Measurements from ENCODE around the gene REEP3. TPM values are rescaled to one million over a fixed set of nuclear protein-coding genes. Genes with fewer than 3 reads are reported as not detected.

The REEP3 gene
- total and polyA plus RNA-seq, 7 donors, result 6.5 to 18.4 (median 16.1) TPM

DNA sequence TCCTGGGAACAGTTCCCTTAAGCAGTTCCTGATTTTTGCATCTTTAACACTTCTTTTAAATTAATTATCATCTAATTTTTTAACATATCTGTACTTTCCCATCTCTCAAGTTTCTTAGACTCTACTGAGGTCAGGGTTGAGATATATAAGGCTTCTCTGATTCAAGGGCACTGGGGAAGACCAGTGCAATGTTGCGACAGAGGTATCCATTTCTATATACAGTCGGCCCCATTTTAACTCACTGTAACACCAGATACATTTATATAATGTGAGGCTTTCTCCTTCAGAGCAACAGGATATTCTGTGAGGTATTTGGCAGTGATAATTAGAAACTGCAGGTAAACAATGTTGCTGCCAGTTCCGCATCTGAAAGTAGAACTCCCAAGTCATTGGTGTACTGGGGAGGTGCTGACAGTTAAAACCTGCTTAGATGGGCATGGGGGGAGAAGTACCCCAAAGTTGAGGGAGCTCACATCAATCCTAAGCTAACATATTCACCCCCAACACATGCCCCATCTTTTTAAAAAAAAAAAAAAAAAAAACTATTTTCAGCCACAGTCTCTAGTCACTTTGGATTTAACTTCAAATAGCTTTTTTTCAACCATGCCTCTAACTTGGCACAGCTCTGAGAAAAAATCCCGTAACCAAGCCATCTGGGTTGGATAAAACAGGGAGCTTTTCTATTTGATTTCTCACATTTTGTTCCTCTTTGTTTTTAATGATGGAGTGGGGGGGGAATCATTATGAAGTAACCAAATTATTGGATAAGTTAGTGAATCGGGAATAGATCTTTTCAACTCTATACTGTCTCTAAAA is 62.9 kb downstream of the REEP3 start:
- H3K36me3 ChIP-seq (ENCODE audit: insufficient read depth in 1 of 2, low read depth in 1 of 2), result no peaks in the 10 kb centered on the region
- 32 to 54% (median 33%) methylated on average over 5 of the region's 5 CpGs for WGBS, 3 donors
- H3K27me3 ChIP-seq (ENCODE audit: insufficient read depth in 3 of 3, low read length in 2 of 3), result no peaks in the 10 kb centered on the region
- H3K27ac ChIP-seq, result peak overlapping the region; percentile 50
- ATAC-seq (peak; percentile 69 to 87 (median 76)), DNase-seq (no peak)
- peaks cover 56% of the 10 kb centered on the region for H3K4me1 ChIP-seq
- no peak overlapping the region for H3K4me3 ChIP-seq
- H3K9me3 ChIP-seq, result no peaks in the 10 kb centered on the region
- TF ChIP-seq, protein P1, sequence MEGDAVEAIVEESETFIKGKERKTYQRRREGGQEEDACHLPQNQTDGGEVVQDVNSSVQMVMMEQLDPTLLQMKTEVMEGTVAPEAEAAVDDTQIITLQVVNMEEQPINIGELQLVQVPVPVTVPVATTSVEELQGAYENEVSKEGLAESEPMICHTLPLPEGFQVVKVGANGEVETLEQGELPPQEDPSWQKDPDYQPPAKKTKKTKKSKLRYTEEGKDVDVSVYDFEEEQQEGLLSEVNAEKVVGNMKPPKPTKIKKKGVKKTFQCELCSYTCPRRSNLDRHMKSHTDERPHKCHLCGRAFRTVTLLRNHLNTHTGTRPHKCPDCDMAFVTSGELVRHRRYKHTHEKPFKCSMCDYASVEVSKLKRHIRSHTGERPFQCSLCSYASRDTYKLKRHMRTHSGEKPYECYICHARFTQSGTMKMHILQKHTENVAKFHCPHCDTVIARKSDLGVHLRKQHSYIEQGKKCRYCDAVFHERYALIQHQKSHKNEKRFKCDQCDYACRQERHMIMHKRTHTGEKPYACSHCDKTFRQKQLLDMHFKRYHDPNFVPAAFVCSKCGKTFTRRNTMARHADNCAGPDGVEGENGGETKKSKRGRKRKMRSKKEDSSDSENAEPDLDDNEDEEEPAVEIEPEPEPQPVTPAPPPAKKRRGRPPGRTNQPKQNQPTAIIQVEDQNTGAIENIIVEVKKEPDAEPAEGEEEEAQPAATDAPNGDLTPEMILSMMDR (IDR thresholded peaks at IDR 0.05), result no peak
- intact Hi-C loops (cut with DNase I), result no loop called here

DNA sequence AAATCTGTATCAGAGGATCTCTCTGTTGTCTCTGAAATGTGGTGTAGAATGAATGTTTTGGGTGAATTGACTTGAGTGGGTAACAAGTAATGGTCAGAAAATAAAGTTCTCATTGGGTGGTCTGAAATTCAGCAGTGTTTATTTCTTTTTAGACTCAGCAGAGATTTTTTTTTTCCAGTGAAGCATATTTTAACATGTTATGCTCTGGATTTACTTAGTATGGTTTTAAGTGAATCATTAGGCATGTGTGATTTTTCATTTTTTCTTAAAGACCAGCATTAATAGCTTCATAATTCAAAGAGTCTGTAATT is 63.5 kb downstream of the REEP3 start:
- intact Hi-C loops (cut with DNase I), result no loop called here
- DNase-seq, result no peak
- ATAC-seq, result no peak
- no peaks in the 10 kb centered on the region for H3K36me3 ChIP-seq (ENCODE audit: insufficient read depth in 1 of 2, low read depth in 1 of 2)
- peak overlapping the region; percentile 50 for H3K27ac ChIP-seq
- no peaks in the 10 kb centered on the region for H3K27me3 ChIP-seq (ENCODE audit: insufficient read depth in 3 of 3, low read length in 2 of 3)
- H3K9me3 ChIP-seq, result no peaks in the 10 kb centered on the region
- H3K4me3 ChIP-seq, result no peak overlapping the region
- TF ChIP-seq, protein P1 (IDR thresholded peaks at IDR 0.05), result no peak
- H3K4me1 ChIP-seq, result peaks cover 57% of the 10 kb centered on the region

DNA sequence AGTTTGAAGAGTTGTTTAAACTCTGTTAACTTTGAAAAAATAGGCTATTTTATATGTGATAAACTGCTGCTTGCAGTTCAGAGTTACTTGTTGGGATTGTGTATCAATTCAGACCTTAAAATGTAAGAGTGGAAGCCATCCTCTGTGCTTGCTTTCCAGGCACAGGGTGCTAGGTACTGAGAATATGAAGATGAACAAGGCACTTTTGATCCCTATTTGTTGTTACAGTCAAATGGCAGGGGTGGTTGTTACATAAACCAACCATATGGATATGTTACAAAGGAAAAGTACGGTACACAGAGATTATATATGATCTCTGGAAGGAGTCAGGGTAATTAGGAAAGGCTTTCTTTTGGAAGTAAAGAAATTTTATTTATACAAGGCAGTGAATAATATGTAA is 63.8 kb downstream of the REEP3 start:
- DNase-seq, result no peak
- H3K4me1 ChIP-seq, result peaks cover 57% of the 10 kb centered on the region

DNA sequence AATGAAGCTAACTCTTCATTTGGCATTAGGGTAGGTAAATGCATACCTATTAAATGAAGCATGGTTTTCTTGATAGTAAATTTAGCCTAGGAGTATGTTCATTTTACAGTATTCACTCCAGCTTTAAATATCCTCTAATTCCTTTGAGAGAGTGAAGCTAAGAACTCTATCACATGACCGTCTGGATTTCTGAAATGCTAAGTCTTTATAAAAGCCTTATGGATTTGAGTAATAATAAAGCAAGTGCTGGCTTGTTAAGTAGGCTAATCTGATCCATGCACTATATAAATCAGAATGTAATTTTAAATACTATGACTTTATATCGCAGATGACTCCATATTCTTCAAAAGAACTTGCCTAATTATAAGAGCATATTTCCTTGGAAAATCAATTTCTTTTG is 64.8 kb downstream of the REEP3 start:
- Histone ChIP-seq H3K27me3 (ENCODE audit: insufficient read depth in 3 of 3, low read length in 2 of 3) (no peaks in the 10 kb centered on the region), H3K36me3 (ENCODE audit: insufficient read depth in 1 of 2, low read depth in 1 of 2) (no peaks in the 10 kb centered on the region), H3K4me1 (peaks cover 61% of the 10 kb centered on the region), H3K4me3 (no peak overlapping the region), H3K9me3 (no peaks in the 10 kb centered on the region), H3K27ac (no peak overlapping the region)
- DNase-seq (no peak), ATAC-seq (no peak)
- intact Hi-C loops (cut with DNase I), result no loop called here
- 74 to 87% (median 78%) methylated on average over 2 of the region's 2 CpGs for WGBS, 3 donors
- TF ChIP-seq, protein P1 (IDR thresholded peaks at IDR 0.05), result no peak

More for the DNA sequence above, 63.8 kb downstream of the REEP3 start:
- 73 to 88% (median 80%) methylated on average over 1 of the region's 1 CpG for WGBS, 3 donors
- TF ChIP-seq, protein P1 (IDR thresholded peaks at IDR 0.05), result no peak
- intact Hi-C loops (cut with DNase I), result no loop called here
- H3K4me3 ChIP-seq, result no peak overlapping the region
- no peaks in the 10 kb centered on the region for H3K36me3 ChIP-seq (ENCODE audit: insufficient read depth in 1 of 2, low read depth in 1 of 2)
- no peaks in the 10 kb centered on the region for H3K9me3 ChIP-seq
- H3K27ac ChIP-seq, result peak overlapping the region; percentile 50
- no peaks in the 10 kb centered on the region for H3K27me3 ChIP-seq (ENCODE audit: insufficient read depth in 3 of 3, low read length in 2 of 3)
- no peak for ATAC-seq

DNA sequence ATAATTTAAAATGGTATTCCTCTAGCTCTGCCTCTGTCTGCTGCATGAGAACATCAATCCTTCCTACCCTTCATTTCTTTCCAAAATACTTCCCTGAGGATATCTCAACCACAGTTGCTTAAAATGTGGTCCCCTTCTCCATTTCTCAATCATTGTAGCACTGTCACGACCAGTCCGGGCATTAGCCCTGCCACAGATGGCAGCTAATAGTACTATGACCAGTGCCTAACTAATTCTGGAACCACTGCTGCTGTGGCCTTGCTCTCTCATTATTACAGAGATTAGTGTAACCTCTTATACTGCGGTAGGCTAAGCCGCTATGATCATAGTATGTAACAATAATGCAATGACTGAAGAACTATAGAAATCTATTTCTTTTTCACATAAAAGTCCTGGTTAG is 66.0 kb downstream of the REEP3 start:
- WGBS, 3 donors, result 60 to 90% (median 72%) methylated on average over 4 of the region's 4 CpGs
- H3K4me1 ChIP-seq, result peaks cover 61% of the 10 kb centered on the region

More for the DNA sequence above, 66.0 kb downstream of the REEP3 start:
- DNase-seq (no peak), ATAC-seq (peak in 2 of 4 donors; percentile 56 to 63)
- no peaks in the 10 kb centered on the region for H3K9me3 ChIP-seq
- no peak overlapping the region for H3K4me3 ChIP-seq
- TF ChIP-seq, protein P1 (IDR thresholded peaks at IDR 0.05), result no peak
- intact Hi-C loops (cut with DNase I), result no loop called here
- no peaks in the 10 kb centered on the region for H3K36me3 ChIP-seq (ENCODE audit: insufficient read depth in 1 of 2, low read depth in 1 of 2)
- H3K27ac ChIP-seq, result no peak overlapping the region
- H3K27me3 ChIP-seq (ENCODE audit: insufficient read depth in 3 of 3, low read length in 2 of 3), result no peaks in the 10 kb centered on the region

Data from psoas muscle (tissue), 8 donors.